ENCODE results near the gene TMEM126A.
"Not testable (repeated sequence)": the region's sequence is repeated elsewhere in the genome, so short reads cannot be mapped to it uniquely, and the experiment has no call there.

TMEM126A gene

GRCh38 chr11:85647604-85648299 is at the start of gene TMEM126A:
Gene TMEM126A (plus strand): TSS chr11:85647967. CDS start chr11:85650256, 2,289 bp downstream.
- peak; percentile 97 for DNase-seq

- DNase-seq: no peak
Measured at GRCh38 chr11:85599083-85599482, 48.7 kb upstream of the TMEM126A start.

- no peak for DNase-seq
Measured at GRCh38 chr11:85602526-85603213, 45.1 kb upstream of the TMEM126A start.

GRCh38 chr11:85603220-85603619 is 44.5 kb upstream of the TMEM126A start:
- no peak for DNase-seq

GRCh38 chr11:85606237-85606636 is 41.5 kb upstream of the TMEM126A start:
- not testable (repeated sequence) for DNase-seq

- DNase-seq: not testable (repeated sequence)
Measured at GRCh38 chr11:85608621-85609020, 39.1 kb upstream of the TMEM126A start.

- DNase-seq: not testable (repeated sequence)
Measured at GRCh38 chr11:85609286-85609685, 38.5 kb upstream of the TMEM126A start.

- DNase-seq: not testable (repeated sequence)
Measured at GRCh38 chr11:85611643-85612042, 36.1 kb upstream of the TMEM126A start.

- DNase-seq: no peak
Measured at GRCh38 chr11:85619499-85619898, 28.3 kb upstream of the TMEM126A start.

GRCh38 chr11:85620256-85620655 is 27.5 kb upstream of the TMEM126A start:
- no peak for DNase-seq

- no peak for DNase-seq
Measured at GRCh38 chr11:85626496-85626895, 21.3 kb upstream of the TMEM126A start.

- DNase-seq: no peak
Measured at GRCh38 chr11:85627332-85627997, 20.3 kb upstream of the TMEM126A start, which contains the start of gene DLG2. Gene DLG2 (minus strand): TSS chr11:85627344.

GRCh38 chr11:85627998-85628770 is 19.6 kb upstream of the TMEM126A start, which contains the start of gene TMEM126B:
Gene TMEM126B (plus strand): TSS chr11:85628593. CDS start chr11:85628608, 15 bp downstream.
- DNase-seq: peak; percentile 95

- no peak for DNase-seq
Measured at GRCh38 chr11:85628771-85629341, 18.9 kb upstream of the TMEM126A start.

GRCh38 chr11:85634747-85635146 is 13.0 kb upstream of the TMEM126A start:
- DNase-seq: no peak

- DNase-seq: no peak
Measured at GRCh38 chr11:85643191-85643614, 4.6 kb upstream of the TMEM126A start.

- DNase-seq: no peak
Measured at GRCh38 chr11:85647078-85647477, 689 bp upstream of the TMEM126A start.

- DNase-seq: no peak
Measured at GRCh38 chr11:85651118-85651517, 3.4 kb downstream of the TMEM126A start.

- no peak for DNase-seq
Measured at GRCh38 chr11:85652786-85653447, 5.2 kb downstream of the TMEM126A start.

GRCh38 chr11:85654343-85654742 is 6.6 kb downstream of the TMEM126A start:
- not testable (repeated sequence) for DNase-seq

- no peak for DNase-seq
Measured at GRCh38 chr11:85656777-85657176, 9.0 kb downstream of the TMEM126A start.

- no peak for DNase-seq
Measured at GRCh38 chr11:85658180-85658579, 10.4 kb downstream of the TMEM126A start.
